BLaER1 treated with 17β-estradiol and CSF1 and Interleukin-3, amounts not matched to agents 10 nM and 100 nM (cell line): ENCODE results near the gene SAMD7.

Experiments
- H3K27ac ChIP-seq, 11 experiments: shearing (Covaris generic); formaldehyde crosslinking; 2 replicates each; pipeline ENCODE4 v1.8.1; 2022
- H3K27me3 ChIP-seq, 11 experiments: shearing (Covaris generic); formaldehyde crosslinking; 2 replicates each; pipeline ENCODE4 v1.8.1; 2022
- H3K36me3 ChIP-seq, 11 experiments: shearing (Covaris generic); formaldehyde crosslinking; 2 replicates each; pipeline ENCODE4 v1.8.1; 2022
- H3K4me1 ChIP-seq, 10 experiments: shearing (Covaris generic); formaldehyde crosslinking; 2 replicates each; pipeline ENCODE4 v1.8.1; 2022
- H3K4me2 ChIP-seq, 11 experiments: shearing (Covaris generic); formaldehyde crosslinking; 2 replicates each; pipeline ENCODE4 v1.8.1; 2022
- H3K4me3 ChIP-seq, 10 experiments: shearing (Covaris generic); formaldehyde crosslinking; 2 replicates each; pipeline ENCODE4 v1.8.1; 2022
- H3K9ac ChIP-seq, 11 experiments: shearing (Covaris generic); formaldehyde crosslinking; 2 replicates each; pipeline ENCODE4 v1.8.1; 2022
- H3K9me3 ChIP-seq, 11 experiments: shearing (Covaris generic); formaldehyde crosslinking; replicated peaks in 1 of 11; 2 replicates each; pipeline ENCODE4 v1.8.1; 2022
- H4K20me1 ChIP-seq, 11 experiments: shearing (Covaris generic); formaldehyde crosslinking; 2 replicates each; pipeline ENCODE4 v1.8.1; 2022
- Cebpa-rat ChIP-seq, 11 experiments: shearing (Covaris generic); IDR thresholded peaks; 2 replicates each; pipeline ENCODE4 v1.8.1; 2022

SAMD7 gene

GRCh38 chr3:169897284-169897683, 14.1 kb upstream of the SAMD7 start:
- Histone ChIP-seq H3K27me3 (no peaks in the 10 kb centered on the region), H3K4me1 (peaks cover 0 to 14% (median 8%) of the 10 kb centered on the region in 10 experiments; a peak in 9 of 20 replicates), H3K4me3 (no peak overlapping the region), H4K20me1 (no peaks in the 10 kb centered on the region), H3K36me3 (no peaks in the 10 kb centered on the region), H3K9me3 (peaks cover 18 to 27% (median 21%) of the 10 kb centered on the region in 11 experiments), H3K4me2 (no peak overlapping the region), H3K27ac (no peak overlapping the region), H3K9ac (no peak overlapping the region)
- TF ChIP-seq Cebpa-rat (IDR thresholded peaks at IDR 0.05) = no peak

GRCh38 chr3:169901453-169901852, 9.9 kb upstream of the SAMD7 start:
- H3K4me3 ChIP-seq = no peak overlapping the region
- H3K36me3 ChIP-seq = no peaks in the 10 kb centered on the region
- peaks cover 29 to 47% (median 38%) of the 10 kb centered on the region in 11 experiments for H3K9me3 ChIP-seq
- H3K4me1 ChIP-seq = peaks cover 0 to under 1% (median 0%) of the 10 kb centered on the region in 10 experiments; a peak in 1 of 20 replicates
- no peak overlapping the region for H3K4me2 ChIP-seq
- H4K20me1 ChIP-seq = no peaks in the 10 kb centered on the region
- TF ChIP-seq Cebpa-rat (IDR thresholded peaks at IDR 0.05) = no peak
- no peak overlapping the region for H3K9ac ChIP-seq
- no peak overlapping the region for H3K27ac ChIP-seq
- no peaks in the 10 kb centered on the region for H3K27me3 ChIP-seq

- Histone ChIP-seq H3K4me2 (no peak overlapping the region), H3K4me1 (peaks cover 0 to 17% (median 0%) of the 10 kb centered on the region in 10 experiments; a peak in 5 of 20 replicates), H3K27me3 (no peaks in the 10 kb centered on the region), H3K36me3 (no peaks in the 10 kb centered on the region), H3K27ac (no peak overlapping the region), H3K9me3 (peaks cover 29 to 44% (median 36%) of the 10 kb centered on the region in 11 experiments), H4K20me1 (no peaks in the 10 kb centered on the region), H3K9ac (no peak overlapping the region), H3K4me3 (no peak overlapping the region)
- no peak for TF ChIP-seq Cebpa-rat (IDR thresholded peaks at IDR 0.05)
Observed at GRCh38 chr3:169905404-169905803, 6.0 kb upstream of the SAMD7 start.

- H4K20me1 ChIP-seq = no peaks in the 10 kb centered on the region
- H3K27me3 ChIP-seq = no peaks in the 10 kb centered on the region
- H3K36me3 ChIP-seq = no peaks in the 10 kb centered on the region
- H3K9me3 ChIP-seq = peaks cover 9 to 24% (median 15%) of the 10 kb centered on the region in 11 experiments
- H3K27ac ChIP-seq = 0 out of 22 replicates have a peak overlapping the region, but pooled peaks of 1 of the 11 experiments have one; percentile 6
- H3K4me2 ChIP-seq = peak overlapping the region in 3 of 11 experiments; percentile 0 to 21 (median 19); a peak in 6 of 22 replicates
- peaks cover 0 to 17% (median 0%) of the 10 kb centered on the region in 10 experiments; a peak in 5 of 20 replicates for H3K4me1 ChIP-seq
- H3K4me3 ChIP-seq = no peak overlapping the region
- no peak overlapping the region for H3K9ac ChIP-seq
- TF ChIP-seq Cebpa-rat (IDR thresholded peaks at IDR 0.05) = no peak
Observed at GRCh38 chr3:169907476-169907875, 3.9 kb upstream of the SAMD7 start.

- 0 out of 22 replicates have a peak overlapping the region, but pooled peaks of 1 of the 11 experiments have one; percentile 6 for H3K27ac ChIP-seq
- peak overlapping the region in 2 of 11 experiments; percentile 0 to 19; a peak in 2 of 22 replicates for H3K4me2 ChIP-seq
- H3K4me1 ChIP-seq = peaks cover 0 to 17% (median 0%) of the 10 kb centered on the region in 10 experiments; a peak in 5 of 20 replicates
- TF ChIP-seq Cebpa-rat (IDR thresholded peaks at IDR 0.05) = no peak
- H3K4me3 ChIP-seq = no peak overlapping the region
- no peaks in the 10 kb centered on the region for H3K36me3 ChIP-seq
- peaks cover 4 to 19% (median 11%) of the 10 kb centered on the region in 11 experiments for H3K9me3 ChIP-seq
- H4K20me1 ChIP-seq = no peaks in the 10 kb centered on the region
- H3K9ac ChIP-seq = no peak overlapping the region
- H3K27me3 ChIP-seq = no peaks in the 10 kb centered on the region
Observed at GRCh38 chr3:169907944-169908343, 3.4 kb upstream of the SAMD7 start.

- no peak overlapping the region for H3K9ac ChIP-seq
- TF ChIP-seq Cebpa-rat (IDR thresholded peaks at IDR 0.05) = no peak
- 0 out of 20 replicates have a peak, but pooled peaks cover 0 to 6% (median 0%) of the 10 kb centered on the region in 10 experiments for H3K4me1 ChIP-seq
- no peak overlapping the region for H3K4me2 ChIP-seq
- H3K27ac ChIP-seq = no peak overlapping the region
- no peaks in the 10 kb centered on the region for H4K20me1 ChIP-seq
- H3K27me3 ChIP-seq = no peaks in the 10 kb centered on the region
- no peaks in the 10 kb centered on the region for H3K36me3 ChIP-seq
- H3K4me3 ChIP-seq = no peak overlapping the region
- H3K9me3 ChIP-seq = no peaks in the 10 kb centered on the region; a peak in 1 of 22 replicates
Observed at GRCh38 chr3:169913323-169913722, 2.0 kb downstream of the SAMD7 start.

GRCh38 chr3:169914321-169914720, 2.9 kb downstream of the SAMD7 start:
- Histone ChIP-seq H3K36me3 (no peaks in the 10 kb centered on the region), H3K4me2 (no peak overlapping the region; a peak in 1 of 22 replicates), H3K27ac (no peak overlapping the region), H3K9me3 (no peaks in the 10 kb centered on the region; a peak in 1 of 22 replicates), H4K20me1 (no peaks in the 10 kb centered on the region), H3K4me1 (0 out of 20 replicates have a peak, but pooled peaks cover 0 to 6% (median 0%) of the 10 kb centered on the region in 10 experiments), H3K27me3 (no peaks in the 10 kb centered on the region), H3K9ac (no peak overlapping the region), H3K4me3 (no peak overlapping the region)
- TF ChIP-seq Cebpa-rat (IDR thresholded peaks at IDR 0.05) = no peak

- Histone ChIP-seq H3K9me3 (no peaks in the 10 kb centered on the region), H3K4me1 (no peaks in the 10 kb centered on the region), H3K27me3 (no peaks in the 10 kb centered on the region), H3K9ac (no peak overlapping the region), H3K27ac (no peak overlapping the region), H3K4me3 (no peak overlapping the region), H3K4me2 (no peak overlapping the region), H3K36me3 (no peaks in the 10 kb centered on the region), H4K20me1 (no peaks in the 10 kb centered on the region)
- no peak for TF ChIP-seq Cebpa-rat (IDR thresholded peaks at IDR 0.05)
Observed at GRCh38 chr3:169923189-169923588, 11.8 kb downstream of the SAMD7 start.

- Histone ChIP-seq H3K27ac (no peak overlapping the region), H3K9ac (no peak overlapping the region), H3K4me2 (no peak overlapping the region), H3K4me1 (no peaks in the 10 kb centered on the region), H3K36me3 (no peaks in the 10 kb centered on the region), H3K4me3 (no peak overlapping the region), H3K9me3 (no peaks in the 10 kb centered on the region), H3K27me3 (no peaks in the 10 kb centered on the region), H4K20me1 (no peaks in the 10 kb centered on the region)
- no peak for TF ChIP-seq Cebpa-rat (IDR thresholded peaks at IDR 0.05)
Observed at GRCh38 chr3:169923831-169924230, 12.5 kb downstream of the SAMD7 start.
